SU-DHL-6 (cell line): ENCODE measurements around the gene ZNF574.
A peak's percentile ranks its signal among the peaks of the same experiment; 100 is the strongest.
"Not testable (repeated sequence)": the region's sequence is repeated elsewhere in the genome, so short reads cannot be mapped to it uniquely, and the experiment has no call there.

Source experiments
- H2AFZ ChIP-seq: fragments of 200-600 bp; sonication (generic); 2 replicates; pipeline ENCODE4 v1.6.1; 2014; ENCODE audit warnings: low read depth, mild to moderate bottlenecking, moderate library complexity, mixed read lengths, antibody characterized with exemption, low read length; ENCODE audit not compliant: severe bottlenecking
- H3F3A ChIP-seq: fragments of 200-600 bp; shearing (Covaris generic); 2 replicates; pipeline ENCODE4 v1.6.0; 2016; ENCODE audit warnings: antibody characterized with exemption, mild to moderate bottlenecking; ENCODE audit not compliant: insufficient read depth
- H3K27ac ChIP-seq: fragments of 200-600 bp; sonication (generic); 2 replicates; pipeline ENCODE4 v1.5.1; 2016; ENCODE audit warnings: low read depth, mild to moderate bottlenecking, low read length, moderate library complexity, mixed read lengths
- H3K27me3 ChIP-seq: fragments of 200-600 bp; sonication (generic), shearing (Covaris generic); 2 replicates; pipeline ENCODE4 v1.6.0; 2014; ENCODE audit warnings: mild to moderate bottlenecking, low read length
- H3K36me3 ChIP-seq: fragments of 200-600 bp; sonication (generic); 2 replicates; pipeline ENCODE4 v1.6.1; 2014; ENCODE audit warnings: mild to moderate bottlenecking, low read length, mixed read lengths
- H3K4me2 ChIP-seq: fragments of 300-600, 200-600 bp; shearing (Covaris generic), sonication (generic); 2 replicates; pipeline ENCODE4 v1.6.0; 2014; ENCODE audit warnings: low read length, low read depth, mild to moderate bottlenecking; ENCODE audit not compliant: poor library complexity, severe bottlenecking
- H3K4me3 ChIP-seq: fragments of 200-600 bp; sonication (generic); 2 replicates; pipeline ENCODE4 v1.5.1; 2014; ENCODE audit warnings: antibody characterized with exemption, low read length, mild to moderate bottlenecking, mixed read lengths; ENCODE audit not compliant: insufficient read depth, poor library complexity, severe bottlenecking
- H3K79me2 ChIP-seq: fragments of 200-600 bp; sonication (generic); 2 replicates; pipeline ENCODE4 v1.6.1; 2014; ENCODE audit warnings: mild to moderate bottlenecking, low read length, moderate library complexity; ENCODE audit not compliant: insufficient read depth
- H3K9ac ChIP-seq: fragments of 200-600 bp; sonication (generic); 2 replicates; pipeline ENCODE4 v1.7.0; 2014; ENCODE audit warnings: mild to moderate bottlenecking, low read length
- H3K9me2 ChIP-seq: fragments of 200-600 bp; sonication (generic); replicated peaks from 2 replicates; pipeline ENCODE4 v1.6.1; 2014; ENCODE audit warnings: low read length; ENCODE audit not compliant: insufficient read depth
- H3K9me3 ChIP-seq: fragments of 200-600 bp; sonication (generic); 2 replicates; pipeline ENCODE4 v1.6.1; 2014; ENCODE audit warnings: low read length, mixed read lengths; ENCODE audit not compliant: insufficient read depth
- H4K20me1 ChIP-seq: fragments of 200-600 bp; sonication (generic); 2 replicates; pipeline ENCODE4 v1.6.1; 2014; ENCODE audit warnings: low read depth, mild to moderate bottlenecking, antibody characterized with exemption, low read length, moderate library complexity, mixed read lengths
- CTCF ChIP-seq: fragments of 200-600 bp; sonication (generic); IDR thresholded peaks from one replicate; pipeline ENCODE4 v1.5.1; 2017; ENCODE audit warnings: antibody characterized with exemption, mild to moderate bottlenecking, low read length, moderate library complexity; ENCODE audit not compliant: insufficient read depth, poor library complexity, severe bottlenecking
- EZH2phosphoT487 ChIP-seq: fragments of 200-600 bp; sonication (generic), shearing (Covaris generic); conservative IDR thresholded peaks from 2 replicates; pipeline ENCODE4 v1.6.1; 2018; ENCODE audit warnings: mild to moderate bottlenecking, antibody characterized with exemption, low read length, moderate library complexity, mixed read lengths

ZNF574 gene

GRCh38 chr19:42032431-42032830 is 43.5 kb upstream of the ZNF574 start:
- H3K27ac ChIP-seq = no peak overlapping the region
- H3K36me3 ChIP-seq = no peaks in the 10 kb centered on the region
- no peak overlapping the region for H3K4me2 ChIP-seq
- no peak overlapping the region for H3K4me3 ChIP-seq
- no peaks in the 10 kb centered on the region for H3K27me3 ChIP-seq
- no peaks in the 10 kb centered on the region for H4K20me1 ChIP-seq
- H3K9ac ChIP-seq = no peak overlapping the region
- no peaks in the 10 kb centered on the region for H3K79me2 ChIP-seq
- no peaks in the 10 kb centered on the region for H3K9me3 ChIP-seq
- no peaks in the 10 kb centered on the region for H3K9me2 ChIP-seq
- H2AFZ ChIP-seq = no peak overlapping the region
- H3F3A ChIP-seq = no peaks in the 10 kb centered on the region
- no peak for TF ChIP-seq CTCF
- TF ChIP-seq EZH2phosphoT487 = no peak

GRCh38 chr19:42033413-42033812 is 42.6 kb upstream of the ZNF574 start:
- Histone ChIP-seq H3K9me3 (no peaks in the 10 kb centered on the region), H3K79me2 (no peaks in the 10 kb centered on the region), H3K36me3 (no peaks in the 10 kb centered on the region), H3K4me2 (no peak overlapping the region), H3K27me3 (no peaks in the 10 kb centered on the region), H3K27ac (no peak overlapping the region), H3K4me3 (no peak overlapping the region), H4K20me1 (no peaks in the 10 kb centered on the region), H3F3A (no peaks in the 10 kb centered on the region), H3K9me2 (no peaks in the 10 kb centered on the region), H2AFZ (no peak overlapping the region), H3K9ac (no peak overlapping the region)
- TF ChIP-seq EZH2phosphoT487 = no peak
- no peak for TF ChIP-seq CTCF

GRCh38 chr19:42034640-42035391 is 41.1 kb upstream of the ZNF574 start:
- not testable (repeated sequence) for H3K9me3 ChIP-seq, H2AFZ ChIP-seq, H3K79me2 ChIP-seq, H4K20me1 ChIP-seq, H3K4me3 ChIP-seq, H3K9ac ChIP-seq, H3K27ac ChIP-seq, H3F3A ChIP-seq, H3K27me3 ChIP-seq, H3K36me3 ChIP-seq, H3K9me2 ChIP-seq
- TF ChIP-seq CTCF = peak; percentile 90
- H3K4me2 ChIP-seq = peak overlapping the region; percentile 29
